Measurements from ENCODE around the gene RBPJL. TPM values are rescaled to one million over a fixed set of nuclear protein-coding genes. Genes with fewer than 3 reads are reported as not detected.

The RBPJL gene
- polyA plus RNA-seq, 2 of the 4 experiments (the other 2 are of a cell fraction) = not detected

GRCh38 chr20:45318386-45318939, 11.8 kb downstream of the RBPJL start:
- ChIA-PET CTCF (interaction anchor here (0.5 to 10.0 kb wide), 48 partner anchors 10 to 1286 kb away, joined by 3 to 135 read pairs (median 5); partner anchors contain the start of genes MATN4, PIGT, RBPJL and SDC4), POLR2A (interaction anchor here (0.9 kb wide), 1 partner anchor 44 kb away, joined by 3 read pairs; the partner anchor contains the start of gene SYS1)
- Histone ChIP-seq H3K9me3 (no peaks in the 10 kb centered on the region), H3K4me1 (no peaks in the 10 kb centered on the region; the same call in 2 of the 3 replicates), H3K4me3 (no peak overlapping the region), H3K4me2 (no peak overlapping the region), H3K27ac (no peak overlapping the region)
- 70% methylated on average over 7 of the region's 7 CpGs for WGBS (ENCODE audit: missing lambda C conversion rate)
- FAIRE-seq (no peak), DNase-seq (ENCODE audit: low read depth in 1 of 2, low spot score in 1 of 2) (no peak), ATAC-seq (no peak)
- TF ChIP-seq MAZ (IDR thresholded peaks at IDR 0.05; ENCODE audit: borderline replicate concordance, low read depth, low read length) (no peak), ATOH8 (CRISPR knock-in tag; IDR thresholded peaks at IDR 0.05; ENCODE audit: low read depth) (no peak), FOSL2 (IDR thresholded peaks at IDR 0.05) (no peak), FOSL2 (CRISPR knock-in tag; IDR thresholded peaks at IDR 0.05) (no peak), ELK1 (IDR thresholded peaks at IDR 0.05; ENCODE audit: low read depth, low read length) (no peak), NFE2L2 (conservative IDR thresholded peaks at IDR 0.05; ENCODE audit: low read length) (no peak), HMGXB4 (CRISPR knock-in tag; IDR thresholded peaks at IDR 0.05; ENCODE audit: borderline replicate concordance) (no peak), FOSB (CRISPR knock-in tag; IDR thresholded peaks at IDR 0.05) (no peak), KDM1A (IDR thresholded peaks at IDR 0.05; ENCODE audit: low read depth) (no peak), BCL3 (IDR thresholded peaks at IDR 0.05) (no peak), KDM5A (IDR thresholded peaks at IDR 0.05) (no peak), RFX5 (IDR thresholded peaks at IDR 0.05) (no peak), HDAC2 (IDR thresholded peaks at IDR 0.05) (no peak), RARB (CRISPR knock-in tag; IDR thresholded peaks at IDR 0.05) (no peak)
- TF ChIP-seq, protein P1, sequence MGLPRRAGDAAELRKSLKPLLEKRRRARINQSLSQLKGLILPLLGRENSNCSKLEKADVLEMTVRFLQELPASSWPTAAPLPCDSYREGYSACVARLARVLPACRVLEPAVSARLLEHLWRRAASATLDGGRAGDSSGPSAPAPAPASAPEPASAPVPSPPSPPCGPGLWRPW (IDR thresholded peaks at IDR 0.05) = no peak
- TF ChIP-seq, protein P2, sequence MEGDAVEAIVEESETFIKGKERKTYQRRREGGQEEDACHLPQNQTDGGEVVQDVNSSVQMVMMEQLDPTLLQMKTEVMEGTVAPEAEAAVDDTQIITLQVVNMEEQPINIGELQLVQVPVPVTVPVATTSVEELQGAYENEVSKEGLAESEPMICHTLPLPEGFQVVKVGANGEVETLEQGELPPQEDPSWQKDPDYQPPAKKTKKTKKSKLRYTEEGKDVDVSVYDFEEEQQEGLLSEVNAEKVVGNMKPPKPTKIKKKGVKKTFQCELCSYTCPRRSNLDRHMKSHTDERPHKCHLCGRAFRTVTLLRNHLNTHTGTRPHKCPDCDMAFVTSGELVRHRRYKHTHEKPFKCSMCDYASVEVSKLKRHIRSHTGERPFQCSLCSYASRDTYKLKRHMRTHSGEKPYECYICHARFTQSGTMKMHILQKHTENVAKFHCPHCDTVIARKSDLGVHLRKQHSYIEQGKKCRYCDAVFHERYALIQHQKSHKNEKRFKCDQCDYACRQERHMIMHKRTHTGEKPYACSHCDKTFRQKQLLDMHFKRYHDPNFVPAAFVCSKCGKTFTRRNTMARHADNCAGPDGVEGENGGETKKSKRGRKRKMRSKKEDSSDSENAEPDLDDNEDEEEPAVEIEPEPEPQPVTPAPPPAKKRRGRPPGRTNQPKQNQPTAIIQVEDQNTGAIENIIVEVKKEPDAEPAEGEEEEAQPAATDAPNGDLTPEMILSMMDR (IDR thresholded peaks at IDR 0.05) = no peak
- TF ChIP-seq, protein P3, sequence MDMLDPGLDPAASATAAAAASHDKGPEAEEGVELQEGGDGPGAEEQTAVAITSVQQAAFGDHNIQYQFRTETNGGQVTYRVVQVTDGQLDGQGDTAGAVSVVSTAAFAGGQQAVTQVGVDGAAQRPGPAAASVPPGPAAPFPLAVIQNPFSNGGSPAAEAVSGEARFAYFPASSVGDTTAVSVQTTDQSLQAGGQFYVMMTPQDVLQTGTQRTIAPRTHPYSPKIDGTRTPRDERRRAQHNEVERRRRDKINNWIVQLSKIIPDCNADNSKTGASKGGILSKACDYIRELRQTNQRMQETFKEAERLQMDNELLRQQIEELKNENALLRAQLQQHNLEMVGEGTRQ (IDR thresholded peaks at IDR 0.05) = no peak

- TF ChIP-seq FOSB (CRISPR knock-in tag; IDR thresholded peaks at IDR 0.05) (no peak), KDM1A (IDR thresholded peaks at IDR 0.05; ENCODE audit: low read depth) (no peak), HEYL (CRISPR knock-in tag; IDR thresholded peaks at IDR 0.05) (no peak), POLR2AphosphoS2 (conservative IDR thresholded peaks at IDR 0.05; ENCODE audit: low read length) (no peak), JUN (IDR thresholded peaks at IDR 0.05) (no peak), RCOR1 (IDR thresholded peaks at IDR 0.05; ENCODE audit: low read depth, low read length) (no peak), FOXS1 (CRISPR knock-in tag; IDR thresholded peaks at IDR 0.05) (no peak)
- no peak for DNase-seq (ENCODE audit: low read depth in 1 of 2, low spot score in 1 of 2)
- Histone ChIP-seq H3K9me3 (no peaks in the 10 kb centered on the region), H3K27ac (no peak overlapping the region), H3K4me1 (no peaks in the 10 kb centered on the region; the same call in 2 of the 3 replicates), H3K4me2 (no peak overlapping the region; the same call in 2 of the 3 replicates), H3K4me3 (no peak overlapping the region)
- no peak for FAIRE-seq
- 65% methylated on average over 2 of the region's 2 CpGs for WGBS (ENCODE audit: missing lambda C conversion rate)
- ATAC-seq = no peak
- POLR2A ChIA-PET = interaction anchor here (0.9 kb wide), 1 partner anchor 44 kb away, joined by 3 read pairs; the partner anchor contains the start of gene SYS1
- CTCF ChIA-PET = interaction anchor here (0.6 to 10.0 kb wide), 54 partner anchors 10 to 644 kb away, joined by 3 to 135 read pairs (median 5); partner anchors contain the start of genes MATN4, PIGT, RBPJL and SDC4
These were observed 12.3 kb downstream of the RBPJL start for GRCh38 chr20:45318948-45319347.
